ENCODE data around the gene MT1B.

DNA sequence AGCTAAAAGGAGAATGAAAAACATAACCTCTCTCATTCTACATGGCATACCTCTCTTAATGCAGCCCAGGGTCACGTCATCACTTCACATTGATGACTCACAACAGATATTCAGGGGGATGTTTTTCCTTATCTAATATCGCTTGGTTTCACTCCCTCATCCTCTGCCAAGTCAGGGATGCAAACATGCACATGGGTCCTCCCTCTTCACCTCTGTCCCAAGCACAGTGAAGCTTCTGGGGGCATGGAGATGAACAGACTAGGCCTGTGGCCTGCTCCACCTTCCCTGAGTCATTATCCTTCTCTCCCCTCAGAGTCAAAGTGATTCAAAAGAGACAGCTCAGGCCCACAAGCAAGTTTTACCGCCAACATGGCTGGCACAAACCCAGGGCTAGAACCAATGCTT, 45.6 kb upstream of the MT1B start:
- TF ChIP-seq, protein P1, sequence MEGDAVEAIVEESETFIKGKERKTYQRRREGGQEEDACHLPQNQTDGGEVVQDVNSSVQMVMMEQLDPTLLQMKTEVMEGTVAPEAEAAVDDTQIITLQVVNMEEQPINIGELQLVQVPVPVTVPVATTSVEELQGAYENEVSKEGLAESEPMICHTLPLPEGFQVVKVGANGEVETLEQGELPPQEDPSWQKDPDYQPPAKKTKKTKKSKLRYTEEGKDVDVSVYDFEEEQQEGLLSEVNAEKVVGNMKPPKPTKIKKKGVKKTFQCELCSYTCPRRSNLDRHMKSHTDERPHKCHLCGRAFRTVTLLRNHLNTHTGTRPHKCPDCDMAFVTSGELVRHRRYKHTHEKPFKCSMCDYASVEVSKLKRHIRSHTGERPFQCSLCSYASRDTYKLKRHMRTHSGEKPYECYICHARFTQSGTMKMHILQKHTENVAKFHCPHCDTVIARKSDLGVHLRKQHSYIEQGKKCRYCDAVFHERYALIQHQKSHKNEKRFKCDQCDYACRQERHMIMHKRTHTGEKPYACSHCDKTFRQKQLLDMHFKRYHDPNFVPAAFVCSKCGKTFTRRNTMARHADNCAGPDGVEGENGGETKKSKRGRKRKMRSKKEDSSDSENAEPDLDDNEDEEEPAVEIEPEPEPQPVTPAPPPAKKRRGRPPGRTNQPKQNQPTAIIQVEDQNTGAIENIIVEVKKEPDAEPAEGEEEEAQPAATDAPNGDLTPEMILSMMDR (conservative IDR thresholded peaks at IDR 0.05; ENCODE audit: low read length), result no peak
- no peak for TF ChIP-seq EZH2phosphoT487 (IDR thresholded peaks at IDR 0.05; ENCODE audit: borderline replicate concordance, low read depth, low read length)

Measured in OCI-LY7 (cell line).